Activated CD8-positive, alpha-beta T cell treated with anti-CD3 and anti-CD28 coated beads for 36 hours (primary cell): ENCODE results near the gene CYB5A. TPM values are rescaled to one million over a fixed set of nuclear protein-coding genes. Genes with fewer than 3 reads are reported as not detected.

Experiments used
- ATAC-seq: fragments of 200-7000 bp; cut with Tn5 transposase; one replicate; pipeline ENCODE4 v1.10.0; 2021; ENCODE audit warnings: mild to moderate bottlenecking, moderate library complexity
- CTCF ChIA-PET: fragments of 350-600 bp; sonication (Branson Sonifier 250); formaldehyde crosslinking; loops from one replicate; lab custom pipeline; 2021; ENCODE audit warnings: antibody characterized with exemption; lab: Charles Lee
- POLR2A ChIA-PET: fragments of 350-600 bp; sonication (Branson Sonifier 250); formaldehyde crosslinking; loops from one replicate; lab custom pipeline; 2021; ENCODE audit warnings: antibody characterized with exemption; lab: Charles Lee
- DNase-seq: peaks from one replicate; pipeline ENCODE4 v3.0.0-alpha.2; 2020
- H3K27ac Mint-ChIP-seq: one replicate; pipeline ENCODE4 v1.8.0; 2021; ENCODE audit warnings: mild to moderate bottlenecking, mixed read lengths
- H3K27me3 Mint-ChIP-seq: one replicate; pipeline ENCODE4 v1.8.0; 2021; ENCODE audit warnings: mixed read lengths
- H3K36me3 Mint-ChIP-seq: one replicate; pipeline ENCODE4 v1.8.0; 2021; ENCODE audit warnings: low read depth, mixed read lengths
- H3K4me1 Mint-ChIP-seq: one replicate; pipeline ENCODE4 v1.8.0; 2021; ENCODE audit warnings: low read depth, mixed read lengths
- H3K4me3 Mint-ChIP-seq: one replicate; pipeline ENCODE4 v1.8.0; 2021; ENCODE audit warnings: mild to moderate bottlenecking, moderate library complexity, mixed read lengths
- H3K9me3 Mint-ChIP-seq: one replicate; pipeline ENCODE4 v1.8.0; 2021; ENCODE audit warnings: mixed read lengths
- intact Hi-C: fragments of 100-400 bp; cut with micrococcal nuclease; formaldehyde crosslinking; loops from one replicate; pipeline ENCODE4 v1.10.0; 2022
- total RNA-seq, 2 experiments: library from RNA; stranded (reverse); gene quantifications; one replicate each; pipeline ENCODE4 v1.2.3, GENCODE V29; 2021
- TF ChIP-seq, protein P1 (sequence below): fragments of 200-600 bp; IDR thresholded peaks from one replicate; pipeline ENCODE4 v1.8.0; 2022; ENCODE audit warnings: antibody characterized with exemption, mild to moderate bottlenecking

The CYB5A gene
- total RNA-seq, 2 experiments from 2014 or later: 60.2 to 62.4 TPM

DNA sequence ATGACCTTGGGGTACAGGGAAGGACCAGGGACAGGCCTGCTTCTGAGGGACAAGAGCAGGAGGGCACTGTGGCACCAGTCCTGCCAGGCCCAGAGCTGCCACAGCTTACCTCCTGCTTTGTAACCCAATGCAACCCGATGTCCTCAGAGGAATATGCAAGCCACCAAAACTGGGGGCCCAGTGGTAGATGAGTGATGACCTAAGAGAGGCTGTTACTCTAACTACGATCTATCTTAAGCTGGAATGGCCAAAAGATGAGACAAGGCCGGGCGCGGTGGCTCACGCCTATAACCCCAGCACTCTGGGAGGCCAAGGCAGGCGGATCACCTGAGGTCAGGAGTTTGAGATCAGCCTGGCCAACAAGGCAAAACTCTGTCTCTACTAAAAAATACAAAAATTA lies 12.8 kb downstream of the CYB5A start:
- POLR2A ChIA-PET: no interaction called here
- intact Hi-C loops: no loop called here
- no peaks in the 10 kb centered on the region for H3K9me3 Mint-ChIP-seq
- H3K27ac Mint-ChIP-seq: no peak overlapping the region
- DNase-seq: no peak
- TF ChIP-seq, protein P1, sequence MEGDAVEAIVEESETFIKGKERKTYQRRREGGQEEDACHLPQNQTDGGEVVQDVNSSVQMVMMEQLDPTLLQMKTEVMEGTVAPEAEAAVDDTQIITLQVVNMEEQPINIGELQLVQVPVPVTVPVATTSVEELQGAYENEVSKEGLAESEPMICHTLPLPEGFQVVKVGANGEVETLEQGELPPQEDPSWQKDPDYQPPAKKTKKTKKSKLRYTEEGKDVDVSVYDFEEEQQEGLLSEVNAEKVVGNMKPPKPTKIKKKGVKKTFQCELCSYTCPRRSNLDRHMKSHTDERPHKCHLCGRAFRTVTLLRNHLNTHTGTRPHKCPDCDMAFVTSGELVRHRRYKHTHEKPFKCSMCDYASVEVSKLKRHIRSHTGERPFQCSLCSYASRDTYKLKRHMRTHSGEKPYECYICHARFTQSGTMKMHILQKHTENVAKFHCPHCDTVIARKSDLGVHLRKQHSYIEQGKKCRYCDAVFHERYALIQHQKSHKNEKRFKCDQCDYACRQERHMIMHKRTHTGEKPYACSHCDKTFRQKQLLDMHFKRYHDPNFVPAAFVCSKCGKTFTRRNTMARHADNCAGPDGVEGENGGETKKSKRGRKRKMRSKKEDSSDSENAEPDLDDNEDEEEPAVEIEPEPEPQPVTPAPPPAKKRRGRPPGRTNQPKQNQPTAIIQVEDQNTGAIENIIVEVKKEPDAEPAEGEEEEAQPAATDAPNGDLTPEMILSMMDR: no peak
- H3K27me3 Mint-ChIP-seq: no peaks in the 10 kb centered on the region
- peaks cover 23% of the 10 kb centered on the region for H3K4me1 Mint-ChIP-seq
- no peak overlapping the region for H3K4me3 Mint-ChIP-seq
- CTCF ChIA-PET: no interaction called here
- no peak for ATAC-seq
- H3K36me3 Mint-ChIP-seq: peaks cover 18% of the 10 kb centered on the region

DNA sequence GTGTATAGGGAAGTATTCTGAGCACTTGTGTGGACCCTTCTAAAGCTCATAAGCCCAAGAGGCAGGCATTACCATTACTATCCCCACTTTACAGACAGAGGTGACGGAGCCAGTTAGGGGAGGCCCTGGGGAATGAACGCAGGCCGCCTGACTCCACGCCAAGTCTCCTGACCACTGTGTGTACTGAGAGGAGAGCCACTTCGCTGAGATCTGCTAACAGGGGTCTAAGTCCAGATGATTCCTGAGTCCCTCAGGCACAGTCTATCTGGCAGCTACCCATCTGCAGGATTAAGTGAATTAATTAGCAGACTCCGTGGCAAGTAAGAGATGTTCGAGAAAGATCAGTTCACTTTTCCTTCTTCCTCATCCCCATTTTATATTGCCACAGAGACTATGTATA lies 13.7 kb downstream of the CYB5A start:
- Mint-ChIP-seq H3K4me3 (no peak overlapping the region), H3K36me3 (peaks cover 15% of the 10 kb centered on the region), H3K27ac (no peak overlapping the region), H3K27me3 (no peaks in the 10 kb centered on the region), H3K9me3 (no peaks in the 10 kb centered on the region), H3K4me1 (peaks cover 18% of the 10 kb centered on the region)
- ATAC-seq: no peak
- TF ChIP-seq, protein P1: no peak
- DNase-seq: no peak
- ChIA-PET CTCF (no interaction called here), POLR2A (interaction anchor here (0.6 kb wide), 1 partner anchor 831 kb away, joined by 3 read pairs; no protein-coding TSS in a partner anchor)
- intact Hi-C loops: no loop called here

DNA sequence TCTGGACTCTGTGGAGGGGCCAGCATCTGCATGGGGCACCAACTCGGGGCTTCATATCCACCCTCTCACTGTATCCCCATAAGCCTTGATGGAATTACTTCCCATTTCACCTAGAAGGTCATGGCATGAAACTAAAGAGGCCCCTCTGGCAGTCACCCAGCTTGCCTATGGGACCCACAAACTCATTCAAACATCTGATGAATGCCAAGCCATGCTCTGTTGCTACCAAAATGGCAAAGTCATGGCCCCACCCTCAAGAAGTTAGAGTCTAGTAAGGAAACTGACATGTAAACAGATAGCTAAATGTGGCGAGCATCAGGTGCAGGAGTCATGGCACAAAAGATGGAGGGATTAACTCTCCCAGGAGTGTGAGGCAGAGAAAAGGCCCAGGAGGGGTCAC lies 14.5 kb downstream of the CYB5A start:
- TF ChIP-seq, protein P1: no peak
- intact Hi-C loops: no loop called here
- H3K4me1 Mint-ChIP-seq: peaks cover 10% of the 10 kb centered on the region
- no peaks in the 10 kb centered on the region for H3K27me3 Mint-ChIP-seq
- no peak overlapping the region for H3K4me3 Mint-ChIP-seq
- DNase-seq (no peak), ATAC-seq (no peak)
- peaks cover 9% of the 10 kb centered on the region for H3K36me3 Mint-ChIP-seq
- no peaks in the 10 kb centered on the region for H3K9me3 Mint-ChIP-seq
- CTCF ChIA-PET: no interaction called here
- POLR2A ChIA-PET: interaction anchor here (0.6 kb wide), 1 partner anchor 831 kb away, joined by 3 read pairs; no protein-coding TSS in a partner anchor
- H3K27ac Mint-ChIP-seq: no peak overlapping the region

DNA sequence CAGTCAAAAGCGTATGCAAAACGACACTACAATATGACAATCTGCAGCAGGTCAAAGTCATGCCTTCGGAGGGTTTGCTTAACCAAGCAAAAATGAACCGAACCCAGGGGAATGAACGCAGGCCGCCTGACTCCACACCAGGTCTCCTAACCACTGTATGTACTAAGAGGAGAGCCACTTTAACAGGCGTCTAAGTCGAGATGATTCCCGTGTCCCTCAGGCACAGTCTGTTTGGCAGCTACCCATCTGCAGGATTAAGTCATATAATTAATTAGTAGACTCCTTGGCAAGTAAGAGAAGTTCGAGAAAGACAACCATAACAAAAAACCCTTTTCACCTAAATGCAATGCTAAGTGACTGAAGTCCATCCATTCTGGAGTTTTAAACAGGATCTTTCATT lies 15.2 kb downstream of the CYB5A start:
- TF ChIP-seq, protein P1: no peak
- DNase-seq (no peak), ATAC-seq (no peak)
- H3K27ac Mint-ChIP-seq: no peak overlapping the region
- H3K9me3 Mint-ChIP-seq: no peaks in the 10 kb centered on the region
- POLR2A ChIA-PET: no interaction called here
- CTCF ChIA-PET: interaction anchor here (1.1 kb wide), 1 partner anchor 11 kb away, joined by 4 read pairs; no protein-coding TSS in a partner anchor
- H3K4me1 Mint-ChIP-seq: peaks cover 5% of the 10 kb centered on the region
- intact Hi-C loops: no loop called here
- no peak overlapping the region for H3K4me3 Mint-ChIP-seq
- peaks cover 13% of the 10 kb centered on the region for H3K36me3 Mint-ChIP-seq
- H3K27me3 Mint-ChIP-seq: no peaks in the 10 kb centered on the region

DNA sequence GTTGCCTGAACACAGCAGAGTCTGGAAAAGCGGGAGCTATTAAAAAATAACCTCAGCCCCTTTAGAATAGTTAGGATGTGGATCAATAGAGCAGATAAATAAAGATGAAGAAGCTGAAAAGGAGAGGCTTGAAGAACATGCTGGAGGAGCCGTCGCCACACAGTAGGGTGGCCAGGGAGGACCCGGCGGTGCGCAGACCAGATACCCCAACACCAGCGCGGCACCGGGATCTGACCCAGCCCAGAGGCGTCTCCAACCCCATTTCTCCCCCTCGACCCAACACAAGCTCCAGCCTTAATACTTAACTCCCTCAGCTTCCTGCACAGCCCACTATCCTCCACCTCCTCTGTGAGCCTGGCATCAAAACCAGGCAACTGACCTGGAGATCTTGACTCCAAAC lies 16.0 kb downstream of the CYB5A start:
- H3K36me3 Mint-ChIP-seq: peaks cover 9% of the 10 kb centered on the region
- no peak overlapping the region for H3K4me3 Mint-ChIP-seq
- TF ChIP-seq, protein P1: no peak
- intact Hi-C loops: no loop called here
- ChIA-PET CTCF (interaction anchor here (1.1 kb wide), 1 partner anchor 12 kb away, joined by 4 read pairs; no protein-coding TSS in a partner anchor), POLR2A (no interaction called here)
- H3K27ac Mint-ChIP-seq: no peak overlapping the region
- no peaks in the 10 kb centered on the region for H3K4me1 Mint-ChIP-seq
- no peaks in the 10 kb centered on the region for H3K9me3 Mint-ChIP-seq
- DNase-seq (no peak), ATAC-seq (no peak)
- no peaks in the 10 kb centered on the region for H3K27me3 Mint-ChIP-seq
